NCI-H2107 treated with DMSO at 0.1 percent for 48 hours (cell line): ENCODE measurements around the gene PRR27.

Experiments
- DNase-seq: peaks from one replicate; lab custom pipeline; 2025; ENCODE audit not compliant: unreplicated experiment; lab: John Stamatoyannopoulos, UW

PRR27 gene

DNA sequence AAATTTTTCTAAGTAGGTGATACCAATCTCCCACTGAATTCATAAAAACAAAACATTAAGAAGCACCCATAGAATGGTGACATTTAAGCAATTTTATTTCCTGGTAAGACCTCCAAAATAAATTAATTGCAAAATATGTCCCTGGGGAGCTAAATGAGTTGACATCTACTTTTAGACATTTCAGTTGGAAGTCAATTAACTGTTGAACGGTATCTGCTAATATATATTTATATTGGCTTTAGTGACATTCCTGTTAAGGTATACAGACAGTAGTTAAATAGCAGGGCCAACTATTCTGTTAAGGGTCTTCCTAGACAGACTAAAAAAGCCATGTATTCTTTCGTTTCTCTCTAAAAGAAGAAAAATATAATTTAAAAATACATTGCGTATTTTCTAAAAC is at the start of gene PRR27:
TSS of gene PRR27 (plus strand) at position 301 of the 400 bp plus-strand sequence. CDS start 139 bp downstream, outside the sequence.
- no peak for DNase-seq

DNA sequence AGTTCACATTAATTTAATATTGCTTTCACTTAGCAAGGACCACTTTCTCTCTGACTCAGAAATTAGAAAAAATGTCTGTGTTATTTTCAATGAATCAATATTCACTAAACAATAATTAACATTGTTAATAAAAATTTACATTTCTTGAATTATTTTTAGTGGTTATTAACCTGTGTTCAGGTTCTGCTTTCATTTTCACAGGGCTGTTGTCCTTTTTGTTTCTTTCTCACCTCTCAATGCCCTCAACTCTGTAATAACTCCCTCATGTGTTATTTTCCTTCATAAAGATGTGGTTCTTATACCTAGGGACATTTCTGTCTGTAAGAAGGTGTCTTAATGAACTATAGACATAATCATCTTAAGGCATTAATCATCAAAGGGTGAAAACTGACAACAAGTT is 43.1 kb upstream of the PRR27 start:
- no peak for DNase-seq

DNA sequence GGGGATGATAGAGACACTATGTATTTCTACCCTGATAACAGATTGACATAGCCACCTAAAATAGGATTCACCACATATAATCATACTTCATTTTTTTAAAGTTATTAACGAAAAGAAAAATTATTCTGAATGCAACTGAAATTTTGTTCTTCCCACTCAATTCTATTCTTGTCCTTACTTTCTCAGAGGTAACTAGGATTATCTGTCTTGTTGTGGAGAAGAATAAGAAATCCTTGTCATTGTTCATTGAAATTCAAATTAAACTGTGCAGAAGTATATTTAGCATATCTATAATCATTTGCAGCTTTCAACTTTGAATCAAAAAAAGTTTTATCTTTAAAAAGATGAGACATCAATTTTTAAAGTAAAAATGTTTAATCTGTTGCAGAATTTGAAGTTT is 40.4 kb upstream of the PRR27 start:
- DNase-seq: no peak

DNA sequence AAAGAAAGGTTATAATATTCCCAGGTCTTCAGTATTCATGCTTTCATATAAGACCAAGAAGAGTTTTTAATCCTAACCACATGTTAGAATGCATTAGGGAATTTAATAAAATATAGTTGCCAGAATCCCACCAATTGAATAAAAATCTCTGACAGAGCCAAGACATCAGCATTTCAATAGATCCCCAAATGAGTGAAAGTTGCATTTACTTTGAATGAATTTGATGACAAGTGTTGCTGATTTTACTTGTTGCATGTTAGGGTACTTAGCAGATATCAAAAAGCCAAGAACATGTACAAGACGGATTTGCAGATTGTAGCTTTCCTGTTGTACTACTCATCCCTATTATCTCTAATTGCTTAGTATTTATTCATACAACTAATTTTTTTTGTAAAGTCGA is 39.9 kb upstream of the PRR27 start:
- no peak for DNase-seq

DNA sequence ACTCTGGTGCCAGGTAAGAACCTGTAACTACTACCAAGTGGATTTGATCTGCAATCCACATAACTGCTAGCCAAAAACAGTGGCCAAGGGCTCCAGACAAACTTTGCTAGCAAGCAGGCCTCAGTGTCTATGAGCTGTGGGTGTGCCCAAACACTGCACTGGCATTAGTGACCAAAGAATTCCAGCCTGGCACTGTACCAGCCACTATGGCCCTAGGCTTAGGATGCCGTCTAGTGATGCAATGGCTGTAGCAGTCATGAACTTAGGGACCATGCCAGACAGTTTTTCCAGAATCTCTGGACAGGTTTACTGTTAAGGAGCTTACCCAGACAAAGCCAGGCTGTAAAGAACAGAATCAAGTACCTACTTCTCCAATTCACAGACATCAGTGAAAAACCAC is 33.7 kb upstream of the PRR27 start:
- no peak for DNase-seq

DNA sequence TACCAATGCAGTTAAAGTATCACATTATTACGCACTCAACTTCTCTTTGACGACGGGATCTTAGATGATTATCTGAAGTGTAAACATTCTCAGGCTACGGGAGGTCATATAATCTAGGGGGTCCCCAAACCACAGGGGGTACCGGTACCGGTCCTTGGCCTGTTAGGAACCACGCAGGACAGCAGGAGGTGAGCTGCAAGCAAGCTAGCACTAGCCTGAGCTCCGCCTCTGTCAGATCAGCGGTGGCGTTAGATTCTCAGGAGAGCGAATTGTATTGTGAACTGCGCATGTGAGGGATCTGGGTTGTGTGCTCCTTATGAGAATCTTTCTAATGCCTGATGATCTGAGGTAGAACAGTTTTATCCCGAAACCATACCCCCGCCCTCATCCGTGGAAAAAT is 20.6 kb upstream of the PRR27 start:
- DNase-seq: no peak

DNA sequence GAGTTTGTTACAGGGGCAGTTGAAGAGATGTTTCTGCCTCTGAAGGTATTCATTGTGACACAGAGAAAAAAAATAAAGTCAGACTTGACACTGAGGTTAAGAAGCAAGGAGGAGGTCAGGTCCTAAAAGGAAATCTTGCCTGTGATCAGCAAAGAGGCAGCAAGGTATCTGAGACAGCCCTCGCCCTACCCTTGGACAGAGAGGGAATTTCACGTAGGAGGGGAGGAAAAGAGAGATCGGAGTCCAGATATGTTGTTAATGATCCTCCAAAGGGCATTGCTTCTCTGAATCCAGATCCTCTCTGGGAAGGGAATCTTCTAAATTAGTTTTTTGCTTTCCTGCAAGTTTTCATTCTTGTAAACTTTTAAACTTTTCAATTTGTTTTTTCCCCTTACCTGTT is 15.3 kb upstream of the PRR27 start:
- no peak for DNase-seq

DNA sequence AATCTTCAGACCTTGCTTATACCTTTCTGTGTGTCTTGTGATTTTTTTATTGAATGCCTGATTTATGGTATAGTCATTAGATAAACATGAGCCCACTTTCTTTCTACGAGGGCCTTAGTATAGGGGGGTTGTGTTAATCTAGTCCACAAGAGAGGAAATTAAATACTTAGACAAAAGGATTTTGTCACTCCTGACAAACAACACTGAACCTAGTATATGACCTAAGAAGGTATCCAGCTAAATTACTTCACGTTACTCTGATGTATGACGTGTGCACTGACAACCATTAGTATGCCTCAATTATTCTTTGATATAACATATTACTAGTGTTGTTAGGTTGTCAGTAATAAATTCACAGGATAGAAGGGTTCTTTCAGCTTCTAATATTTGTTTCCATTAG is 2.8 kb upstream of the PRR27 start:
- DNase-seq: no peak

DNA sequence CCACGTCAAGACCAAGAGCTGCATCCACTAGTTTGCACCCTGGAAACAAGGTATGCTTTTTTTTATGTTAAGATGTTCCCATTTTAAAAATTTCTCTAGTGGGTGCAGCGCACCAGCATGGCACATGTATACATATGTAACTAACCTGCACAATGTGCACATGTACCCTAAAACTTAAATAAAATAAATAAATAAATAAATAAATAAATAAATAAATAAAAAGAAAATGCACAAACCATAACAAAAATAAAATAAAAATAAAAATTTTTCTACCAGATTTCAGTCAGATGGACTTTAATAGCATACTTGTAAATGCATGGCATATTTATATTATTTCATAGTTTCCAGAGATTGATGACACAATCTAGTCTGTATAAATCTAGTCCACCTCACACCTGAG is 1.9 kb upstream of the PRR27 start:
- DNase-seq: no peak

DNA sequence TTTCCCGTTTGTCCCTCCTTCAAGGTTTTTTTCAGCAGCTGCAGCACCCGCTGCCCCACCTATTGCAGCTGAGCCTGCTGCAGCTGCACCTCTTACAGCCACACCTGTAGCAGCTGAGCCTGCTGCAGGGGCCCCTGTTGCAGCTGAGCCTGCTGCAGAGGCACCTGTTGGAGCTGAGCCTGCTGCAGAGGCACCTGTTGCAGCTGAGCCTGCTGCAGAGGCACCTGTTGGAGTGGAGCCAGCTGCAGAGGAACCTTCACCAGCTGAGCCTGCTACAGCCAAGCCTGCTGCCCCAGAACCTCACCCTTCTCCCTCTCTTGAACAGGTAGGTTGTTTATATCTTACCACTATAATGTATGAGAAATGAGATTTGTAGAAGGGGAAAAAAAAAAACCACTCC is 4.5 kb downstream of the PRR27 start:
- no peak for DNase-seq

DNA sequence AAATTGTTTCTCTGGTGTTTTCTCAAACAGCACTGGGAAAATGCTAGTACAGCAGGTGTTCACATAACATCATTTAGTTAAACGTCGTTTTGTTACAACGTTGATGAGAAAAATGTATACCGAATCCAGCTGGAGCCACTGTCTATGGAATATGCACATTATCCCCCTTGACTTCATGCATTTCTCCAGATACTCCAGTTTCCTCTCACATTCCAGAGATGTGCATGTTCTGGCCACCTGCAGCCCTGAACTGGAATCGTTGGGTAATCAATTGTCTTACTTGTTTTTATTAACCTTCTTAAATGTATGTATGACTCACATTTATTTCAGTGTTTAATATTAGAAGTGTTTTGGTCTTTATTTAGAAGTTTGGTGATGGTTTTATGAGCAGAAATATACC is 23.1 kb downstream of the PRR27 start:
- no peak for DNase-seq

DNA sequence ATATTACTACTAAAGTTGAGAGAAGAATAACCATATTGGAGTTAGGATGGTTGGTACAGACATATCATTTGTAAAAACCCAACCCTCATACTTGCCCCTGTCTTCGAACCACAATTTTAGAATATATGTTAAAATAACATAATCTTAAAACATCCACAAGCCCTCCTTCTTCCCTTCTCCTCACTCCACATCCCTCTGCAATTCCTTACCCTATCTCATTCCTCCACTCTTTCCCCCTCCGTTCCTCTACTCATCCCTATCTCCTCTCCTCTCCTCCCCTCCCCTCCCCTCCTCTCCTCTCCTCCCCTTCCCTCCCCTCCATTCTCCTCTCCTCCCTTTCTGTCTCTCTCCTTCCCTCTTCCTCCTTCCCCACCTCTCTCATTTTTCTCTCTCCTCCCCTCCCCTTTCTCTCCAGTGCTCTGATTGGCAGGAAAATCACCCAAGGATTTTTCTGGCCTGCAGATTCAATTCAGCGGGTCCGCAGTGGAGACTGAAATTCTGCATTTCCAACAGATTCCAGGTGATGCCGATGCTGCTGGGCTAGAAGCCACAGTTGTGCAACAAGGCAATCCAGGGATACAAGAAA is 24.1 kb downstream of the PRR27 start:
- DNase-seq: no peak

DNA sequence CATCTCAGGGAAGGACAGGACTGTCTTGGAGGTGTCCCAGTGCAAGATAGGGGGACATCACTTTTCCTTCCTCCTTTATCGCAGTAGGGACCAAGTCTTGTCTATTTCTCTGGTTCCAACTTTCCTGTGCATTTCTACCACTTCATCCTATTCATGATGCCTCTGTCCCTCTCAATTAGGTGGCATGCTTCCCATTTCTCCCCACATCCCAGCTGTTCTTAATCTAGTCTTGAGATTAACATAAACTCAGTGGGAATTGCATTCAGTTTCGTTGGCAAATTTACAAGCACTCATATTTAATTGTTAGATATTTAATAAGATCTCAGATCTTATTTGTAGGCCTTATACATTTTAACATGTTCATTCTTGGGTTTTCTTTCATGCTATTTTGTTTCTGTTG is 25.8 kb downstream of the PRR27 start:
- no peak for DNase-seq

DNA sequence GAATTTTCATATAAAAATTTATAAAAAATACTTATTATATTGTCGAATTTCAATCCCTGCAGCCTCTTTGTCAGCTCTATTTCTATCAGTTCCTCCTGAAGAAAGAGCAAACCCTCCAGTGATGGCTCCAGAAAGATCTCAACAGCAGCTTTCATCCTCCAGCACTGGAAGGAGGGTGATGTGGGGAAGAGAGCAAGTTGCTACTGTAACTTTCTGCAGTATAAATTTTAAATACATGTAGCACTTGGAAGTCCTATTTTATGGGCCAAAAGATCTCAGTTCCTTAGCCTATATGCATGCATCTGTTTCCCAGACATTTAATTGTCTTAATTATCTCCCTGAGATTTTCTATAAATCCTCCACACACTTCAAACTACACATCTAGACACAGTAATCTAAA is 27.8 kb downstream of the PRR27 start:
- no peak for DNase-seq

DNA sequence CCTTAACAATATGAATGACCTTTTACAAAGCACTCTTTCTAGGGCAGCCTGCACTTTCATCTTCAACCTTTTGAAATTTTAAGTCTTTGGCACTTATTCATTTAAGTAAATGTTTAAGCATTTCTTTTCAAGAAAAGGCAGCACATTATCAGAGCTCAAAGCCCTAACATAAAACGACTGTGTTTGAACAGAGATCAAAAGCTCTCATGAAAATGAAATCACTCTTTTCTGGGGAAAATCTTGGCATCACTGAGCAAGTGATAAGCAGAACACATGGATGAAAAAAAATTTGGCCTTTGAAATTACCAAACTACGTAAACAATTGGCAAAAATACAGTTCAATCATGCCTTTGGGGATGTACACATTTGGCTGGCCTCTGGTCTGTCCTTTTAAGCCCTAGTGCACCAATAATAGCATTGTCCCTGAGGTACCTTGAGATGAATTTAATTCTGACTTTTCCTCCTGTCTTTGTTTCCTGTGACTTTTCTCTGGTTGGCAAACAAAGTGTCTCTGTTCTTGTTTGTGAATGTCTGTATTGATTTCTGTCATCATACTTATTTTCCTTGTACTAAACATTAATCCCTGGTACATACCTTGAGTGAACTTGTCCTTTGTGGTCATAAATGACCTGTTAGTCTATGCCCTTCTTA is 28.6 kb downstream of the PRR27 start:
- DNase-seq: no peak

DNA sequence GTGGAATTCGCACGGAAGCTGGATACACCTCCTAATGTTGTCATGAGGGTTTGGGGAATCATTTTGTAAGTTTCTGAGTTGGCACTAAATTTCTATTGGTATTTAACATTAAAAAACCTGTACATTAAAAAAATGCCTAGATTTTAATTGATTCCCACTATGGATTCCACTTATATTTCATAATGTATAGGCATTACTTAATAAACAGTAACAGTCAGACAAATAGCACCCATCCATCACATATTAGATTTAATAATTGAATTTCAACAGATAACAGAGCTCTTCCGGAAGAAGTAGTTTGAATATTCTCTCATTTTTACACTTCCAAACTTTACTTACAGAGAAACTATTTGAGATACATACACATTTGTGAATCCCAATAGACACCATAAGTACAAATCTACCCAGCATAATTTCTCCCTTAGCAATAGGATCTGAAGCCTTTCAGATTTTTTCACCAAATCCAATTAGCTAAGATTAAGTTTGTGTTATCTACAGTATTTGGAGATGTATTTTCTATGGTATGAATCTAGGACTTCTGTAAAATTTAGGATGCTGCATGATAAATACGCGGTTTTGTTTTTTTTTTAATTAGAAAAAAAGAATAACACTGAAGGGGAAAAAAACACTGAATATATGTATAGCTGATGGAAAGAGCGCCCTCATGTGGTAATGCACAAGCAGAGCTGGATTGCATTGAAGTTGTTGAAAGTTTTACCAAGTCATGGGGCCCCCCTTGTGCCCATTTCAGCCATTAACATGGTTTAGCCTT is 29.3 kb downstream of the PRR27 start:
- peak; percentile 1 for DNase-seq

DNA sequence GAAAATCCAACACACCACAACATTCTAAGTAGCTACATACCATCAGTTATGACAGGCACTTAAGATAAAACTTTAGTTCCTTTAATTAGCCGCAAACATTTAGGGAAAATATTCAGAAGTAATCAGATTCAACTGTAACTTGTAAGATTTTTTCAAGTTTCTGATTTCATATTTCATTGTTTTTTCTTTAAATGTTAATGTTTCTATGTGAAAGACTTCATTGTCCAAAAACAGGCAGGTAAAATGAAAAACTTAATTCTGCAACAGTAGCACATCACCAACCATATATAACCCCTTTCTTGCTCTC is 29.9 kb downstream of the PRR27 start:
- no peak for DNase-seq

DNA sequence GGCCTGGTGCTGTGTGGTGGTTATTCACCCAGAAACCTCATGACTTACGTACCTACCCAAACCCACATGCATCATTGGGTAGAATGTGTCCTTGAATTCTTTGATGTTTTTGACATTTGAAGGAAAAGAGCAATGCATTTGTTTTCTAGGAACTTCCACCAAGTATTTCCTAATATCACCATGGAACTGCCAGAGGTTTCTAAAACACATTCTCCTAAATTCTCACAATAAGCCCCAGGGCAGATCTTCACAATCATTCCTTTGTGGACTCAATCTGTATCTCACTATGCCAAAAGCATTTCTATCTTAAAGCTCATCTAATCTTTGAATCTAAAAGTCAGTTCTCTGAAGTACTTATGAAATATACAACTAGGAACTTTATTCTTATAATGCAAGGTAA is 33.2 kb downstream of the PRR27 start:
- DNase-seq: no peak

DNA sequence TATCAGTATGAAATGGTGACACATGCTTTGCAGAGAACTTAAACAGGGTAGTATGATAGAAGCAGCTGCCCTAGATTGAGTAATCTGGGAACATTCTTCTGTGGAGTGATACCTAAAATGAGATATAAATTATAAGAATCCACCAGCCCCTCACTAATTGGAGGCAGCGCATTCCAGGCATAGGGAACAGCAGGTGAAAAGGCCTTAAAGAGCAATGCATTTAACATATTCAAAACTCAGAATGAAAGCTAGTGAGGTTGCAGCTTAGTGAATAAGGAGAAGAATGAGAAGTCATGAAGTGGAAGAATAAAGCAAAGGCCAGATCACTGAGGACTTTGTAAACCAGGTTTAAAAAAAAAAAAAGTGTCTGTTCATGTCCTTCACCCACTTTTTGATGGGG is 36.5 kb downstream of the PRR27 start:
- DNase-seq: no peak

DNA sequence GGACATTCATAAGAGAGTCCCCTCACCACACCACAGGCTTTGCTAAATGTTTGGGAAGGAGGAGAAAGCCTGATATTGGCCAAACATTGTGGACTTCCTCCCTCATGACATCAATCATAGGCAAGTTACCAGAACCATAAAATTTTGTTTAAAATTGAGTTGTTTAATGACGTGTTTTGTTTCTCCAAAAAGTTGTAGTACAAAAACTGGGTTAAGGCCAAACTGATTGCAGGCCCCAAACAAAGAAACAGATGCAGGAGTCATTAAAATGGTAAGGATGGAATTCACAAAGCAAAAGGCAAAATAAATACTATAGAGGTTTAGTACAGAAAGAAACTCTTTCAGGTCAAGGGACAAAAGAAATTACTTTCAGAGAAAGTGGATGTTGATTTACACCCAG is 37.6 kb downstream of the PRR27 start:
- DNase-seq: no peak

DNA sequence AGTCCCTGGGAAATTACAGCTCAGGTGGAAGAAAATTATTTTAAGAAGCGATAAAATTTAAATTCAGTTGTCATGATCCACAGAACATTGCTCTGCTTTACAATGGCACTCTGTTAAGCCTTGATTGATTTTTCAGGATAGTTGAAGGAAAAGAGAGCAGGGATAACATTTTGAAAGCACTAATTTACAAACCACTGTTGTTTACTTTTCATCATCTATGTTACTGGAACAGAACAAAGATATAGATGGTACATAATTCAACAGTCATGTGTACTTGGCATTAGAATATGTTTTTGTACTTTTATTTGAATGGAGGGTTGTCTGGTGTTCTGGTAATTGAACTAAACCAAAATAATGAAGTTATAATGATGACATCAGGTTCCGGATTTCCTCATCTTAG is 38.9 kb downstream of the PRR27 start:
- DNase-seq: no peak

DNA sequence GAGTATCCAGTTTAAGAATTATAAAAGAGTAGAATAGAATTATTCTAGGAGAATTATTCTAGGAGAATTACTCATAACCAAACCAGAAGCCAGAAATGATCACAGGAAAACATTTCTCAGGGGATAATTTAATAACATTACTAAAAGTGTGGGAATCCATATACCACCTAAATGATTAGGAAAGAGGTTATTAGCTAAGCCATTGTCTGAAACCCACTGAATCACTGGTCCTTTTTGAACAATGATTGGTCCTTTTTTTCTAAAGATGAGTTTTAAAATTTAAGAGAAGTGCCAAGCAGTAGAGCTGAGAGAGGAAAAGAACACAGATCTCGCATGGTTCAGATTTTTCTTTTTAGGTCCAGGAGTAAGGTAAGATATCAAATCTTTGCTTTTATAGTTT is 41.4 kb downstream of the PRR27 start, which contains the start of gene ODAM:
TSS of gene ODAM (plus strand) at position 301 of the 400 bp plus-strand sequence. CDS start 819 bp downstream, outside the sequence.
- no peak for DNase-seq

DNA sequence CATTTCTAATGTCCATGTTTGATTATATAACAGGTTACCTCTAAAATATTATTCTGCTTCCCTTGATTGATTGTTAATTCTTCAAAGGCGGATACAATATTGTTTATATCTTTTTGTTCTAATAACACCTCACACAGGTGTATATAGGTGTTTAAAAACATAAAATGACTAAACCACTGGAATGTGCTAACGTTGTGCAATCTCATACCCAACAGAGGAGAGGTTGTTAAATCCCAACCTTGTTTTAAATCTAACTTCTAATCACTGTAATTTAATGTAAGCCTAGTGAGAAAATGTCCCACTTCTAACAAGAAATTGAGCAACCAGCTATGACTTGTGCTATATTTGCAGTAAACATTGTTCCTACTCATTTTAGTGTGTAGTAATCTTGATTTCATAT is 42.8 kb downstream of the PRR27 start:
- no peak for DNase-seq
